Measurements from ENCODE around the gene HJURP.

- TF ChIP-seq CTCF (conservative IDR thresholded peaks at IDR 0.05) (no peak), EZH2 (IDR thresholded peaks at IDR 0.05; ENCODE audit: low read depth) (no peak)
These were observed 50.3 kb downstream of the HJURP start for GRCh38 chr2:233803994-233804393.

Data from PC-9 (cell line).